Measurements from ENCODE around the gene SEH1L. TPM values are rescaled to one million over a fixed set of nuclear protein-coding genes. Genes with fewer than 3 reads are reported as not detected.

The SEH1L gene
- total RNA-seq, 6 experiments from 2014 or later: 54.8 to 61.8 (median 58.0) TPM

DNA sequence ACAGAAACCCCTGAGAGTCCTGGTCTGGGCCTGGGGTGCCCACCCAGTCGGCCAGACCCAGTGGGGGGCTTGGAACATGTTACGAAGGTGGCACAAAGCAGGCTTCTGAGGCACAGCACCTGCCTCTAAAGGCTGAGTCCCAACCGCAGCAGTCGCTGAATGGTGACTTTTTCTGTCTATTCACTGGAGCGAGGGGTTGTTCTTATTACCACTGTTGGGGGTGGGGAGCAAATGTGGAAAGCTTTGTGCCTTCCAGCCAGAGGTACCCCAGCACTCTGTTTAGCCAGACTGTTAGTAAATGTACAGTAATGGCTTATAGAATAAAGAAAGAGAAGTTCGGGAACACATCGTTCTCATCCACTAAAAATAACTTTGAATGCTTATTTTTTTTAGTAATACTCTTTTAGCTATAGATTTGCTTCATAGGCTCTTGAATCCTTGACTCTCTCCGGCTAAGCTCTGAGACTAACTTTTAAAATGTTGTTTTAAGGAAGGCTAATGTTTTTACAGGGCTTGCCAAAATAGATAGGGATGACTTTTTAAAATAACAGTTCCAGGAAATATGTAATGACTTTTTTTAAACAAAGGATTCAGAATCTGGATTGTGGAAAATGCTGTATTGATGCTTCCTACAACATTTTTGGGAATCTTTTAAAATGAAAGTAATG is 40.4 kb upstream of the SEH1L start:
- Mint-ChIP-seq H3K9me3 (no peaks in the 10 kb centered on the region), H3K4me3 (peak overlapping the region; percentile 73), H3K36me3 (ENCODE audit: low read depth) (no peaks in the 10 kb centered on the region), H3K4me1 (ENCODE audit: low read depth) (peaks cover 20% of the 10 kb centered on the region), H3K27me3 (ENCODE audit: insufficient read depth) (peaks cover 13% of the 10 kb centered on the region; the same call in 1 of the 2 replicates), H3K27ac (no peak overlapping the region)
- TF ChIP-seq, protein P1, sequence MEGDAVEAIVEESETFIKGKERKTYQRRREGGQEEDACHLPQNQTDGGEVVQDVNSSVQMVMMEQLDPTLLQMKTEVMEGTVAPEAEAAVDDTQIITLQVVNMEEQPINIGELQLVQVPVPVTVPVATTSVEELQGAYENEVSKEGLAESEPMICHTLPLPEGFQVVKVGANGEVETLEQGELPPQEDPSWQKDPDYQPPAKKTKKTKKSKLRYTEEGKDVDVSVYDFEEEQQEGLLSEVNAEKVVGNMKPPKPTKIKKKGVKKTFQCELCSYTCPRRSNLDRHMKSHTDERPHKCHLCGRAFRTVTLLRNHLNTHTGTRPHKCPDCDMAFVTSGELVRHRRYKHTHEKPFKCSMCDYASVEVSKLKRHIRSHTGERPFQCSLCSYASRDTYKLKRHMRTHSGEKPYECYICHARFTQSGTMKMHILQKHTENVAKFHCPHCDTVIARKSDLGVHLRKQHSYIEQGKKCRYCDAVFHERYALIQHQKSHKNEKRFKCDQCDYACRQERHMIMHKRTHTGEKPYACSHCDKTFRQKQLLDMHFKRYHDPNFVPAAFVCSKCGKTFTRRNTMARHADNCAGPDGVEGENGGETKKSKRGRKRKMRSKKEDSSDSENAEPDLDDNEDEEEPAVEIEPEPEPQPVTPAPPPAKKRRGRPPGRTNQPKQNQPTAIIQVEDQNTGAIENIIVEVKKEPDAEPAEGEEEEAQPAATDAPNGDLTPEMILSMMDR (IDR thresholded peaks at IDR 0.05): no peak
- peak; percentile 8 for DNase-seq

DNA sequence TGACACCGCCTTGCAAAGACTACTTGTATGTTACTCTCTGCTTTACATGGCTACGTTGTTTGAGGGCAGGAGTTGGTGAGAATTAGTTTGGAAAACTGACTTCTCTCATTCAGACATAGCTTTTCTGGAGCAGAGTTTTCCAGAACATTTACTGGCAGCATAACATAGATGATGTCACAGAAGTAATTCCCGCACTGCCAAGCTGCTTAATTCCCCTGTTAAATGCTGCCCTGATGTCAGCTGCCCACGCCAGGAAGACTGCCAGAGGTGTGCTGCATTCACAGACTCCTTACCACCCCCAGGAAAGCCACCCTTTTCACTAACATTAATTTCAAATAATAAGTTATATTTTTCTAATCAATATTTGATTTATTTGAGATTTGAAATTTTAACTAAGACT is 39.1 kb upstream of the SEH1L start:
- TF ChIP-seq, protein P1 (IDR thresholded peaks at IDR 0.05): no peak
- Mint-ChIP-seq H3K4me3 (no peak overlapping the region), H3K27me3 (ENCODE audit: insufficient read depth) (peaks cover 11% of the 10 kb centered on the region), H3K9me3 (peaks cover 12% of the 10 kb centered on the region), H3K27ac (no peak overlapping the region), H3K4me1 (ENCODE audit: low read depth) (peaks cover 20% of the 10 kb centered on the region), H3K36me3 (ENCODE audit: low read depth) (peaks cover 13% of the 10 kb centered on the region)
- no peak for DNase-seq

DNA sequence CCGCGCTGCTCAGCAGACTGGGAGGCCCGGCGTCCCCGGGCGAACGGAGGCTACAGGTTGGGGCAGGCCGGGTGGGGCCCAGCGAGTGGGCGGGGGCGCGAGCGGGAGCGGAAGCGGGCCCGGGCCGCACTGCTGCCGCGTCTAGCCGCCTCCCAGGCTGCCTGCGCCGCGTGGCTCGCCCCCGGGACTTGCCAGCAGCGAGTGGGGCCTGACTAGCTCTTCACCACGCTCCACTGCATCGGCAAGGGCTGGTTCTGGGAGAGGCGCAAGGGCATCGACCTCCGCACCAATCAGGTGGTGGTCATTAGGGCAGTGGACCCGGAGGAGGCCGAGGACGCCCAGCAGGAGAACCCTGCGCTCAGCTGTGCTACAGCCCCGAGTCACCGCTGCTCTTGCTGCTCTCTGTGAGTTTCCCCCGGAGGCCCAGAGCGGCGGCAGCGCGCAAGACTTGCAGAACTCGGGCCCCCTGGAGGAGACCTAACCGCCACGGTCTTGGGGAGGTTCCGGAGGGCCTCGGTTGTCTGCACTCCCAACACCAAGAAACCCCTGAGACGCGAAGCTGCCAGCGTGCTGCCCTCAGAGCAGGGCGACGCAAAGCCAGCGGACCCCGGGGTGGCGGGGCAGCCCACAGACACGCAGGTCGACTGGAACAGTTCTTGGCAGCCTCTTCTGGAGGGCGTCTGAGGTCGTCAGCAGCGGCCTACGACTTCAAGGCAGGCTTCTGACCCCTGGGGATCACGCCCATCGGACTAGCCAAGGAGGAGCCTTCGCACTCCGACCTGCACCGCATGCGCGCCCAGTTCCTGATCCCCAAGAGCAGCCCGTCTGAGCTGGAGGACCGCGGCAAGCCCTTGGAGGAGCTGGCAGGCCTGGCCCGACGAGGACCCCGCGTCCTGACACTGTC is 36.5 kb upstream of the SEH1L start:
- DNase-seq: no peak
- H3K27me3 Mint-ChIP-seq (ENCODE audit: insufficient read depth): peaks cover 4% of the 10 kb centered on the region
- no peak overlapping the region for H3K4me3 Mint-ChIP-seq

DNA sequence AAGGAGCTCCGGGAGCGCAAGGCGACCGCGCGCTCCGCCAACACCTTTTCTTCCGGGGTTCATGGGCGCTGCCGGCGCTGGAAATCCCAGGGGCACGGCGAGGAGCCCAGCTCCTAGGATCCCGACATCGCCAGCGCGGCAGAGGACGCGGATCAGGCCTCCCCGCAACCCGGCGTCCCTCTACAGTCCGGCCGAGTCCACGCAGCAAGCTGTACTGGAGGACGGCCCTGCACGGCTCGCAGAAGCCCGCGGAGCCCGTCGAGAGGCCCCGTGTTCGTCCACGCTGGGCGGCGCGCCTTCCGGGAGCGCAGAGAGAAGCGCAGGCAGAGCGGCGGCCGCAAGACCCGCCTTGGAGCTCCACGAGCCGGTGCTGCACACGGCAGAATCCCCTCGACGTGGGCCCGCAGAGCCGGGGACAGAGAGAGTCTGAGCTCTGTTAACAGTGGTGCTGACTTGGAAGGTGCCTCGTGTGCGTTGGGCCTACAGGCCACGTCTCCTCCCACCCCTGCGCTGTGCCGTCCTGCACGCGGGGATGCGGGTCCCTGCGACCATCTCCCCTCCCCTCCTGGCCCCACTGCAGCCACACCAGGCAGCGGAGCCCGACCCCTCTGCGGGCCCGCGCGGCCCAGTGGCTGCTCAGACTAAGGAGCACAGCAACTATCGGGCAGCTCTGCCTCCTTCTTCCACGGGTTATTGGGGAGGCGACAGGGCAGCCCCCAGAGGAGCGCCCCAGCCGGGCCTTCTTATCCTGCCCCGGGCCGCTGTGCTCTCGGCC is 35.7 kb upstream of the SEH1L start:
- Mint-ChIP-seq H3K4me1 (ENCODE audit: low read depth) (peaks cover 17% of the 10 kb centered on the region), H3K4me3 (no peak overlapping the region), H3K27ac (no peak overlapping the region), H3K36me3 (ENCODE audit: low read depth) (peaks cover 17% of the 10 kb centered on the region), H3K9me3 (peaks cover 16% of the 10 kb centered on the region), H3K27me3 (ENCODE audit: insufficient read depth) (peaks cover 4% of the 10 kb centered on the region)
- DNase-seq: no peak
- TF ChIP-seq, protein P1 (IDR thresholded peaks at IDR 0.05): no peak

More for the DNA sequence above, 36.5 kb upstream of the SEH1L start:
- Mint-ChIP-seq H3K9me3 (peaks cover 16% of the 10 kb centered on the region), H3K36me3 (ENCODE audit: low read depth) (peaks cover 17% of the 10 kb centered on the region), H3K27ac (no peak overlapping the region), H3K4me1 (ENCODE audit: low read depth) (peaks cover 20% of the 10 kb centered on the region)
- TF ChIP-seq, protein P1 (IDR thresholded peaks at IDR 0.05): no peak

DNA sequence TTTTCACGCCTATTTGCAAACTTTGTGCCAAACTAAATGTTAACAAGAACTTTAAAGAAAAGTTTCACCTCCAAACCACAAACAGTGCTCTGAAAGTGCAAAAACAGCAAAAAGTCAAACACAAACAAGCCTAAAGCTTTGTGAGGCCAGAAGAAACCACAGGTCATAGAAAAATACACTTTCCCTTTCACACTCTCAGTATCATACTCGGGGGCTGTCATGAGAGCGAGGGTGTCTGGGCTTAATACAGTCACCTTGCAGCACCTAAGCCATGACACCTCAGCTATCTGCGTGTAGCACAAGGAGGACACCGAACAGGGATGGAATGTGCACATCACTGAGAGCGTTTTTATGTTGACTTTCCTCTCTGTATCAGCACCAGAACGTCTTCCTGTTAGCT is 26.6 kb upstream of the SEH1L start:
- no peak overlapping the region for H3K4me3 Mint-ChIP-seq
- peaks cover 2% of the 10 kb centered on the region for H3K27me3 Mint-ChIP-seq (ENCODE audit: insufficient read depth)
- no peak for DNase-seq
- no peaks in the 10 kb centered on the region for H3K9me3 Mint-ChIP-seq
- H3K4me1 Mint-ChIP-seq (ENCODE audit: low read depth): no peaks in the 10 kb centered on the region
- TF ChIP-seq, protein P1 (IDR thresholded peaks at IDR 0.05): no peak
- H3K27ac Mint-ChIP-seq: no peak overlapping the region
- H3K36me3 Mint-ChIP-seq (ENCODE audit: low read depth): no peaks in the 10 kb centered on the region

Measured in HFFc6 (cell line).